ENCODE results near the gene PDE9A.

The PDE9A gene

GRCh38 chr21:42688226-42688840 is 34.9 kb downstream of the PDE9A start:
- no peak for DNase-seq (ENCODE audit: low read depth)

- DNase-seq (ENCODE audit: low read depth) = no peak
Observed at GRCh38 chr21:42688841-42689371, 35.5 kb downstream of the PDE9A start.

- DNase-seq (ENCODE audit: low read depth) = no peak
Observed at GRCh38 chr21:42690586-42690985, 37.2 kb downstream of the PDE9A start.

- no peak for DNase-seq (ENCODE audit: low read depth)
Observed at GRCh38 chr21:42691901-42692559, 38.6 kb downstream of the PDE9A start.

GRCh38 chr21:42692688-42693087 is 39.3 kb downstream of the PDE9A start:
- no peak for DNase-seq (ENCODE audit: low read depth)

GRCh38 chr21:42694751-42695696 is 41.6 kb downstream of the PDE9A start:
- DNase-seq (ENCODE audit: low read depth) = no peak

- no peak for DNase-seq (ENCODE audit: low read depth)
Observed at GRCh38 chr21:42695697-42696380, 42.4 kb downstream of the PDE9A start.

- no peak for DNase-seq (ENCODE audit: low read depth)
Observed at GRCh38 chr21:42696501-42697040, 43.1 kb downstream of the PDE9A start.

GRCh38 chr21:42698733-42699132 is 45.3 kb downstream of the PDE9A start:
- DNase-seq (ENCODE audit: low read depth) = no peak

GRCh38 chr21:42699196-42699595 is 45.8 kb downstream of the PDE9A start:
- DNase-seq (ENCODE audit: low read depth) = no peak

- DNase-seq (ENCODE audit: low read depth) = no peak
Observed at GRCh38 chr21:42701706-42702456, 48.5 kb downstream of the PDE9A start.

- DNase-seq (ENCODE audit: low read depth) = no peak
Observed at GRCh38 chr21:42702720-42703119, 49.3 kb downstream of the PDE9A start.

GRCh38 chr21:42703136-42703908 is 49.9 kb downstream of the PDE9A start:
- DNase-seq (ENCODE audit: low read depth) = no peak

- DNase-seq (ENCODE audit: low read depth) = no peak
Observed at GRCh38 chr21:42703965-42704364, 50.5 kb downstream of the PDE9A start.

GRCh38 chr21:42704861-42705260 is 51.4 kb downstream of the PDE9A start:
- no peak for DNase-seq (ENCODE audit: low read depth)

GRCh38 chr21:42705346-42705745 is 51.9 kb downstream of the PDE9A start:
- no peak for DNase-seq (ENCODE audit: low read depth)

GRCh38 chr21:42705746-42706374 is 52.4 kb downstream of the PDE9A start:
- no peak for DNase-seq (ENCODE audit: low read depth)

- no peak for DNase-seq (ENCODE audit: low read depth)
Observed at GRCh38 chr21:42706765-42707164, 53.3 kb downstream of the PDE9A start.

GRCh38 chr21:42707207-42707830 is 53.9 kb downstream of the PDE9A start:
- DNase-seq (ENCODE audit: low read depth) = no peak
